ENCODE results near the gene EXOC2.

EXOC2 gene

GRCh38 chr6:717135-717534, 24.2 kb upstream of the EXOC2 start:
- WGBS: 96% methylated on average over 11 of the region's 11 CpGs

GRCh38 chr6:715709-716491, 23.0 kb upstream of the EXOC2 start:
- no peaks in the 10 kb centered on the region for H3K36me3 ChIP-seq (ENCODE audit: control insufficient read depth in 1 of 2, insufficient read depth in 2 of 2, low read depth in 1 of 2, low read length in 2 of 2)
- H3K4ac ChIP-seq (ENCODE audit: low read depth in 1 of 2, low read length in 2 of 2): no peak overlapping the region
- H3K27ac ChIP-seq (ENCODE audit: low read length, poor library complexity, severe bottlenecking): no peak overlapping the region
- no peak overlapping the region for H4K91ac ChIP-seq (ENCODE audit: low read length)
- 59% methylated on average over 12 of the region's 13 CpGs for WGBS
- no peak overlapping the region for H2BK5ac ChIP-seq (ENCODE audit: low read depth, low read length, poor library complexity, severe bottlenecking)
- H3K4me2 ChIP-seq (ENCODE audit: low read length, poor library complexity, severe bottlenecking): no peak overlapping the region
- H4K8ac ChIP-seq (ENCODE audit: low read length): peak overlapping the region; percentile 66
- H3K23ac ChIP-seq (ENCODE audit: low read length in 2 of 2): no peak overlapping the region
- no peak overlapping the region for H3K9ac ChIP-seq (ENCODE audit: low read length)
- no peaks in the 10 kb centered on the region for H3K9me3 ChIP-seq (ENCODE audit: control insufficient read depth, low read length)
- no peak overlapping the region for H2AFZ ChIP-seq (ENCODE audit: low read depth, low read length)
- peaks cover 4 to 7% of the 10 kb centered on the region in 2 experiments for H3K27me3 ChIP-seq (ENCODE audit: control insufficient read depth in 1 of 2, insufficient read depth in 1 of 2, low read length in 2 of 2)
- H3K79me1 ChIP-seq (replicated peaks; ENCODE audit: low read length, poor library complexity, severe bottlenecking): no peaks in the 10 kb centered on the region
- H3K4me3 ChIP-seq (ENCODE audit: insufficient read depth in 1 of 2, low read depth in 1 of 2, low read length in 2 of 2): no peak overlapping the region
- H3K18ac ChIP-seq (ENCODE audit: low read depth in 1 of 2, low read length in 2 of 2): no peak overlapping the region
- no peak overlapping the region for H2AK5ac ChIP-seq (ENCODE audit: low read length, severe bottlenecking)
- no peak overlapping the region for H2BK12ac ChIP-seq (ENCODE audit: low read length in 2 of 2)
- no peak overlapping the region for H2BK120ac ChIP-seq (ENCODE audit: low read depth, low read length)
- H3K14ac ChIP-seq (ENCODE audit: low read length in 2 of 2): no peak overlapping the region
- peaks cover 3% of the 10 kb centered on the region for H3K4me1 ChIP-seq (ENCODE audit: control insufficient read depth, insufficient read depth, low read depth, low read length)
- DNase-seq: peak; percentile 63
- no peak overlapping the region for H2BK15ac ChIP-seq (ENCODE audit: low read depth, poor library complexity, severe bottlenecking)

More at GRCh38 chr6:717135-717534, 24.2 kb upstream of the EXOC2 start:
- H3K9ac ChIP-seq (ENCODE audit: low read length): no peak overlapping the region
- H3K4ac ChIP-seq (ENCODE audit: low read depth in 1 of 2, low read length in 2 of 2): no peak overlapping the region
- no peaks in the 10 kb centered on the region for H3K9me3 ChIP-seq (ENCODE audit: control insufficient read depth, low read length)
- no peak for DNase-seq
- peaks cover 4 to 7% of the 10 kb centered on the region in 2 experiments for H3K27me3 ChIP-seq (ENCODE audit: control insufficient read depth in 1 of 2, insufficient read depth in 1 of 2, low read length in 2 of 2)
- H3K4me1 ChIP-seq (ENCODE audit: control insufficient read depth, insufficient read depth, low read depth, low read length): no peaks in the 10 kb centered on the region
- no peak overlapping the region for H3K23ac ChIP-seq (ENCODE audit: low read length in 2 of 2)
- no peak overlapping the region for H3K4me2 ChIP-seq (ENCODE audit: low read length, poor library complexity, severe bottlenecking)
- no peak overlapping the region for H4K8ac ChIP-seq (ENCODE audit: low read length)
- no peak overlapping the region for H2BK5ac ChIP-seq (ENCODE audit: low read depth, low read length, poor library complexity, severe bottlenecking)
- no peak overlapping the region for H3K14ac ChIP-seq (ENCODE audit: low read length in 2 of 2)
- no peaks in the 10 kb centered on the region for H3K79me1 ChIP-seq (replicated peaks; ENCODE audit: low read length, poor library complexity, severe bottlenecking)
- no peak overlapping the region for H2BK15ac ChIP-seq (ENCODE audit: low read depth, poor library complexity, severe bottlenecking)
- no peaks in the 10 kb centered on the region for H3K36me3 ChIP-seq (ENCODE audit: control insufficient read depth in 1 of 2, insufficient read depth in 2 of 2, low read depth in 1 of 2, low read length in 2 of 2)
- H2AFZ ChIP-seq (ENCODE audit: low read depth, low read length): no peak overlapping the region
- no peak overlapping the region for H4K91ac ChIP-seq (ENCODE audit: low read length)
- no peak overlapping the region for H3K4me3 ChIP-seq (ENCODE audit: insufficient read depth in 1 of 2, low read depth in 1 of 2, low read length in 2 of 2)
- H2BK12ac ChIP-seq (ENCODE audit: low read length in 2 of 2): no peak overlapping the region
- H2AK5ac ChIP-seq (ENCODE audit: low read length, severe bottlenecking): no peak overlapping the region
- no peak overlapping the region for H3K27ac ChIP-seq (ENCODE audit: low read length, poor library complexity, severe bottlenecking)
- no peak overlapping the region for H3K18ac ChIP-seq (ENCODE audit: low read depth in 1 of 2, low read length in 2 of 2)
- H2BK120ac ChIP-seq (ENCODE audit: low read depth, low read length): no peak overlapping the region

- H2BK12ac ChIP-seq (ENCODE audit: low read length in 2 of 2): peak overlapping the region in 1 of 2 experiments; percentile 20
- H3K4ac ChIP-seq (ENCODE audit: low read depth in 1 of 2, low read length in 2 of 2): no peak overlapping the region
- no peak overlapping the region for H2BK5ac ChIP-seq (ENCODE audit: low read depth, low read length, poor library complexity, severe bottlenecking)
- no peak overlapping the region for H4K91ac ChIP-seq (ENCODE audit: low read length)
- H3K4me1 ChIP-seq (ENCODE audit: control insufficient read depth, insufficient read depth, low read depth, low read length): peaks cover 4% of the 10 kb centered on the region
- no peak overlapping the region for H4K8ac ChIP-seq (ENCODE audit: low read length)
- no peak overlapping the region for H2BK120ac ChIP-seq (ENCODE audit: low read depth, low read length)
- H3K27me3 ChIP-seq (ENCODE audit: control insufficient read depth in 1 of 2, insufficient read depth in 1 of 2, low read length in 2 of 2): peaks cover 0 to 7% of the 10 kb centered on the region in 2 experiments
- no peak overlapping the region for H3K9ac ChIP-seq (ENCODE audit: low read length)
- WGBS: 71% methylated on average over 4 of the region's 4 CpGs
- H3K9me3 ChIP-seq (ENCODE audit: control insufficient read depth, low read length): no peaks in the 10 kb centered on the region
- no peak overlapping the region for H2AFZ ChIP-seq (ENCODE audit: low read depth, low read length)
- H3K18ac ChIP-seq (ENCODE audit: low read depth in 1 of 2, low read length in 2 of 2): no peak overlapping the region
- no peak overlapping the region for H3K4me3 ChIP-seq (ENCODE audit: insufficient read depth in 1 of 2, low read depth in 1 of 2, low read length in 2 of 2)
- no peak overlapping the region for H3K4me2 ChIP-seq (ENCODE audit: low read length, poor library complexity, severe bottlenecking)
- no peak overlapping the region for H3K14ac ChIP-seq (ENCODE audit: low read length in 2 of 2)
- no peaks in the 10 kb centered on the region for H3K36me3 ChIP-seq (ENCODE audit: control insufficient read depth in 1 of 2, insufficient read depth in 2 of 2, low read depth in 1 of 2, low read length in 2 of 2)
- H2AK5ac ChIP-seq (ENCODE audit: low read length, severe bottlenecking): no peak overlapping the region
- no peaks in the 10 kb centered on the region for H3K79me1 ChIP-seq (replicated peaks; ENCODE audit: low read length, poor library complexity, severe bottlenecking)
- no peak overlapping the region for H3K23ac ChIP-seq (ENCODE audit: low read length in 2 of 2)
- no peak overlapping the region for H3K27ac ChIP-seq (ENCODE audit: low read length, poor library complexity, severe bottlenecking)
- no peak overlapping the region for H2BK15ac ChIP-seq (ENCODE audit: low read depth, poor library complexity, severe bottlenecking)
- DNase-seq: no peak
Observed at GRCh38 chr6:714100-714499, 21.2 kb upstream of the EXOC2 start.

GRCh38 chr6:713351-713750, 20.4 kb upstream of the EXOC2 start:
- H3K4ac ChIP-seq (ENCODE audit: low read depth in 1 of 2, low read length in 2 of 2): no peak overlapping the region
- WGBS: 96% methylated on average over 5 of the region's 5 CpGs

More at GRCh38 chr6:713351-713750, 20.4 kb upstream of the EXOC2 start:
- H3K4me2 ChIP-seq (ENCODE audit: low read length, poor library complexity, severe bottlenecking): no peak overlapping the region
- peaks cover 0 to 7% of the 10 kb centered on the region in 2 experiments for H3K27me3 ChIP-seq (ENCODE audit: control insufficient read depth in 1 of 2, insufficient read depth in 1 of 2, low read length in 2 of 2)
- H2BK120ac ChIP-seq (ENCODE audit: low read depth, low read length): no peak overlapping the region
- H3K4me3 ChIP-seq (ENCODE audit: insufficient read depth in 1 of 2, low read depth in 1 of 2, low read length in 2 of 2): no peak overlapping the region
- H2AK5ac ChIP-seq (ENCODE audit: low read length, severe bottlenecking): no peak overlapping the region
- H4K91ac ChIP-seq (ENCODE audit: low read length): no peak overlapping the region
- no peaks in the 10 kb centered on the region for H3K36me3 ChIP-seq (ENCODE audit: control insufficient read depth in 1 of 2, insufficient read depth in 2 of 2, low read depth in 1 of 2, low read length in 2 of 2)
- no peak overlapping the region for H3K18ac ChIP-seq (ENCODE audit: low read depth in 1 of 2, low read length in 2 of 2)
- H4K8ac ChIP-seq (ENCODE audit: low read length): no peak overlapping the region
- no peaks in the 10 kb centered on the region for H3K79me1 ChIP-seq (replicated peaks; ENCODE audit: low read length, poor library complexity, severe bottlenecking)
- H3K9ac ChIP-seq (ENCODE audit: low read length): no peak overlapping the region
- H2BK5ac ChIP-seq (ENCODE audit: low read depth, low read length, poor library complexity, severe bottlenecking): no peak overlapping the region
- H3K14ac ChIP-seq (ENCODE audit: low read length in 2 of 2): no peak overlapping the region
- no peak overlapping the region for H2AFZ ChIP-seq (ENCODE audit: low read depth, low read length)
- H2BK15ac ChIP-seq (ENCODE audit: low read depth, poor library complexity, severe bottlenecking): no peak overlapping the region
- DNase-seq: no peak
- H3K4me1 ChIP-seq (ENCODE audit: control insufficient read depth, insufficient read depth, low read depth, low read length): peaks cover 4% of the 10 kb centered on the region
- no peaks in the 10 kb centered on the region for H3K9me3 ChIP-seq (ENCODE audit: control insufficient read depth, low read length)
- H3K27ac ChIP-seq (ENCODE audit: low read length, poor library complexity, severe bottlenecking): no peak overlapping the region
- H3K23ac ChIP-seq (ENCODE audit: low read length in 2 of 2): no peak overlapping the region
- H2BK12ac ChIP-seq (ENCODE audit: low read length in 2 of 2): peak overlapping the region in 1 of 2 experiments; percentile 20

All from mesenchymal stem cell (in vitro differentiated cells and primary cell).